HG03571 (cell line): Measurements from ENCODE around the gene PINK1.
"Not testable (repeated sequence)": the region's sequence is repeated elsewhere in the genome, so short reads cannot be mapped to it uniquely, and the experiment has no call there.

ENCODE experiments used
- ATAC-seq: cut with Tn5 transposase; IDR thresholded peaks from one replicate; pipeline ENCODE4 v1.9.1; 2021; ENCODE audit not compliant: unreplicated experiment

The PINK1 gene

GRCh38 chr1:20673626-20674025 lies 40.4 kb downstream of the PINK1 start:
- not testable (repeated sequence) for ATAC-seq

GRCh38 chr1:20678599-20678998 lies 45.3 kb downstream of the PINK1 start:
- ATAC-seq: no peak

- no peak for ATAC-seq
Observed at GRCh38 chr1:20680269-20680668, 47.0 kb downstream of the PINK1 start.

GRCh38 chr1:20681999-20682398 lies 48.7 kb downstream of the PINK1 start:
- no peak for ATAC-seq

GRCh38 chr1:20682571-20683236 lies 49.4 kb downstream of the PINK1 start:
- no peak for ATAC-seq

GRCh38 chr1:20683614-20684013 lies 50.4 kb downstream of the PINK1 start:
- no peak for ATAC-seq

- no peak for ATAC-seq
Observed at GRCh38 chr1:20684050-20684620, 50.9 kb downstream of the PINK1 start.

- no peak for ATAC-seq
Observed at GRCh38 chr1:20684651-20685050, 51.4 kb downstream of the PINK1 start.

GRCh38 chr1:20685099-20685662 lies 51.9 kb downstream of the PINK1 start:
- ATAC-seq: no peak

GRCh38 chr1:20685741-20686140 lies 52.5 kb downstream of the PINK1 start:
- no peak for ATAC-seq

- no peak for ATAC-seq
Observed at GRCh38 chr1:20686883-20687725, 53.8 kb downstream of the PINK1 start.

- no peak for ATAC-seq
Observed at GRCh38 chr1:20689645-20690056, 56.4 kb downstream of the PINK1 start.

- no peak for ATAC-seq
Observed at GRCh38 chr1:20691872-20692271, 58.6 kb downstream of the PINK1 start.

GRCh38 chr1:20693623-20694022 lies 60.4 kb downstream of the PINK1 start:
- no peak for ATAC-seq

- no peak for ATAC-seq
Observed at GRCh38 chr1:20695515-20695914, 62.3 kb downstream of the PINK1 start.

GRCh38 chr1:20696397-20697333 lies 63.4 kb downstream of the PINK1 start:
- no peak for ATAC-seq

- ATAC-seq: no peak
Observed at GRCh38 chr1:20697563-20697962, 64.3 kb downstream of the PINK1 start.

- ATAC-seq: no peak
Observed at GRCh38 chr1:20698195-20698910, 65.1 kb downstream of the PINK1 start.

GRCh38 chr1:20699558-20699957 lies 66.3 kb downstream of the PINK1 start:
- ATAC-seq: no peak

- ATAC-seq: no peak
Observed at GRCh38 chr1:20700636-20701215, 67.5 kb downstream of the PINK1 start.
